A549 (cell line): Measurements from ENCODE around the gene DSP. TPM values are rescaled to one million over a fixed set of nuclear protein-coding genes. Genes with fewer than 3 reads are reported as not detected.

Experiments
- ATAC-seq, 2 experiments: fragments of 200-7000 bp in 1 of 2; fragments of >200 bp in 1 of 2; cut with Nextera tagmentation in 1 of 2; cut with Tn5 transposase in 1 of 2; 3 replicates each; pipeline versions ENCODE4 v1.8.0 to v1.9.1; 2018 to 2020; ENCODE audit warnings: mild to moderate bottlenecking in 1 of 2, moderate library complexity in 1 of 2
- CTCF ChIA-PET: fragments of 300-600 bp; sonication (Branson Sonifier 250); formaldehyde crosslinking; extraction: SDS; loops from one replicate; lab custom pipeline; 2021; ENCODE audit warnings: antibody characterized with exemption, inconsistent platforms; lab: Yijun Ruan, JAX
- POLR2A ChIA-PET: fragments of 350-600 bp; formaldehyde crosslinking; extraction: SDS; loops from one replicate; lab custom pipeline; 2021; ENCODE audit warnings: antibody characterized with exemption, inconsistent platforms; lab: Yijun Ruan, JAX
- DNase-seq, 2 experiments: peaks; one replicate each; pipeline versions ENCODE4 v3.0.0 to v3.0.0-alpha.2; 2011 to 2016; ENCODE audit warnings: low read depth in 1 of 2, low spot score in 1 of 2
- FAIRE-seq: peaks from 2 replicates; lab custom pipeline; 2011; peaks lifted over from hg19 to GRCh38; lab: Jason Lieb, UNC
- H3K27ac ChIP-seq, 2 experiments: fragments of >200 bp; sonication (Bioruptor Twin); formaldehyde crosslinking; 3 replicates each; pipeline ENCODE4 v1.5.1; 2016 to 2017
- H3K4me1 ChIP-seq: fragments of >200 bp; sonication (Bioruptor Twin); formaldehyde crosslinking; 3 replicates; pipeline ENCODE4 v1.6.1; 2016
- H3K4me2 ChIP-seq: fragments of >200 bp; sonication (Bioruptor Twin); formaldehyde crosslinking; 3 replicates; pipeline ENCODE4 v1.6.1; 2016
- H3K4me3 ChIP-seq: fragments of >200 bp; sonication (Bioruptor Twin); formaldehyde crosslinking; 3 replicates; pipeline ENCODE4 v1.5.1; 2016
- H3K9me3 ChIP-seq: fragments of >200 bp; sonication (Bioruptor Twin); formaldehyde crosslinking; 3 replicates; pipeline ENCODE4 v1.6.1; 2016
- BCL3 ChIP-seq: fragments of >200 bp; sonication (Bioruptor Twin); formaldehyde crosslinking; IDR thresholded peaks from 3 replicates; pipeline ENCODE4 v1.6.1; 2016
- BHLHE40 ChIP-seq: IDR thresholded peaks from 2 replicates; pipeline ENCODE4 v1.6.1; 2012; ENCODE audit warnings: low read depth, low read length, inconsistent platforms
- CBX8 ChIP-seq: fragments of 200-600 bp; sonication (generic); IDR thresholded peaks from 2 replicates; pipeline ENCODE4 v1.6.1; 2016
- CHD4 ChIP-seq: fragments of 200-600 bp; sonication (generic); IDR thresholded peaks from 2 replicates; pipeline ENCODE4 v1.6.1; 2016; ENCODE audit warnings: antibody characterized with exemption, mild to moderate bottlenecking, borderline replicate concordance
- EHF ChIP-seq: fragments of 250-450 bp; sonication (Bioruptor Pico); IDR thresholded peaks from 2 replicates; pipeline ENCODE4 v1.5.0; 2020; ENCODE audit warnings: mild to moderate bottlenecking
- ELK1 ChIP-seq: fragments of 150-350 bp; IDR thresholded peaks from 2 replicates; pipeline ENCODE4 v1.6.1; 2014; ENCODE audit warnings: low read depth, mild to moderate bottlenecking, low read length
- FOSB ChIP-seq: fragments of 250-450 bp; sonication (Bioruptor Pico); IDR thresholded peaks from 2 replicates; pipeline ENCODE4 v1.5.0; 2020; ENCODE audit warnings: mild to moderate bottlenecking, moderate library complexity
- FOSL2 ChIP-seq, 2 experiments: fragments of 450-650 bp in 1 of 2; fragments of >200 bp in 1 of 2; sonication (Bioruptor Twin) in 1 of 2; formaldehyde crosslinking; IDR thresholded peaks; 2 replicates each; pipeline versions ENCODE4 v1.5.0 to v1.6.1; 2016 to 2020; ENCODE audit warnings: mild to moderate bottlenecking in 1 of 2, moderate library complexity in 1 of 2
- FOXS1 ChIP-seq: fragments of 250-450 bp; sonication (Bioruptor Pico); IDR thresholded peaks from 2 replicates; pipeline ENCODE4 v1.5.0; 2020; ENCODE audit warnings: mild to moderate bottlenecking, moderate library complexity
- GATA3 ChIP-seq: IDR thresholded peaks from 2 replicates; pipeline ENCODE4 v1.6.1; 2012; ENCODE audit warnings: borderline replicate concordance
- HDAC2 ChIP-seq: fragments of 200-600 bp; sonication (generic); IDR thresholded peaks from 2 replicates; pipeline ENCODE4 v1.6.1; 2016
- HEYL ChIP-seq: fragments of 250-450 bp; sonication (Bioruptor Pico); IDR thresholded peaks from 2 replicates; pipeline ENCODE4 v1.8.0; 2021; ENCODE audit warnings: mild to moderate bottlenecking, moderate library complexity
- HMGXB4 ChIP-seq: fragments of 250-450 bp; sonication (Bioruptor Pico); IDR thresholded peaks from 2 replicates; pipeline ENCODE4 v1.5.0; 2021; ENCODE audit warnings: mild to moderate bottlenecking, moderate library complexity, borderline replicate concordance
- JUN ChIP-seq, 2 experiments: fragments of >200 bp; sonication (Bioruptor Twin); formaldehyde crosslinking; IDR thresholded peaks; 2 replicates in 1 of 2; 3 replicates in 1 of 2; pipeline ENCODE4 v1.6.1; 2016 to 2017
- JUNB ChIP-seq: fragments of >200 bp; sonication (Bioruptor Twin); formaldehyde crosslinking; IDR thresholded peaks from 2 replicates; pipeline ENCODE4 v1.6.1; 2016
- KDM5A ChIP-seq: fragments of 200-600 bp; sonication (generic); IDR thresholded peaks from 2 replicates; pipeline ENCODE4 v1.6.1; 2016; ENCODE audit warnings: antibody characterized with exemption, mild to moderate bottlenecking
- MAFK ChIP-seq: fragments of 450-650 bp; IDR thresholded peaks from 2 replicates; pipeline ENCODE4 v1.6.1; 2014; ENCODE audit not compliant: partially characterized antibody
- NPAS2 ChIP-seq: fragments of 250-450 bp; sonication (Bioruptor Pico); IDR thresholded peaks from 2 replicates; pipeline ENCODE4 v1.8.0; 2022; ENCODE audit warnings: mild to moderate bottlenecking, moderate library complexity, borderline replicate concordance
- NR3C1 ChIP-seq: fragments of >200 bp; sonication (Bioruptor Twin); formaldehyde crosslinking; IDR thresholded peaks from 3 replicates; pipeline ENCODE4 v1.6.1; 2017
- POLR2AphosphoS2 ChIP-seq: conservative IDR thresholded peaks from 2 replicates; pipeline ENCODE4 v1.6.1; 2012; ENCODE audit warnings: low read length, improper control_type of control experiment, inconsistent platforms
- WGBS: methylation state at CpG from one replicate; pipeline ENCODE4 v1.1.6; 2017; ENCODE audit errors: missing lambda C conversion rate; 5-methylcytosine and 5-hydroxymethylcytosine counted together
- polyA plus RNA-seq, 4 experiments: library from polyadenylated mRNA; depleted of rRNA in 3 of 4; stranded (reverse); fragments of >200 nt; fragmentation: RNase III in 1 of 4; extraction: RNeasy Plus Mini Kit Qiagen cat#74134 plus additional on column Dnase treatment in 1 of 4; gene quantifications; 2 replicates in 3 of 4; 3 replicates in 1 of 4; pipeline ENCODE4 v1.2.3, GENCODE V29; 2011 to 2017
- TF ChIP-seq, protein P1 (sequence below): fragments of >200 bp; sonication (Bioruptor Twin); formaldehyde crosslinking; IDR thresholded peaks from 2 replicates; pipeline ENCODE4 v1.6.1; 2016
- TF ChIP-seq, protein P2 (sequence below): IDR thresholded peaks from 2 replicates; pipeline ENCODE4 v1.6.1; 2012; ENCODE audit warnings: low read depth, borderline replicate concordance

Gene DSP
- polyA plus RNA-seq, 2 of the 4 experiments (the other 2 are of a cell fraction), result 15.2 to 34.1 TPM

DNA sequence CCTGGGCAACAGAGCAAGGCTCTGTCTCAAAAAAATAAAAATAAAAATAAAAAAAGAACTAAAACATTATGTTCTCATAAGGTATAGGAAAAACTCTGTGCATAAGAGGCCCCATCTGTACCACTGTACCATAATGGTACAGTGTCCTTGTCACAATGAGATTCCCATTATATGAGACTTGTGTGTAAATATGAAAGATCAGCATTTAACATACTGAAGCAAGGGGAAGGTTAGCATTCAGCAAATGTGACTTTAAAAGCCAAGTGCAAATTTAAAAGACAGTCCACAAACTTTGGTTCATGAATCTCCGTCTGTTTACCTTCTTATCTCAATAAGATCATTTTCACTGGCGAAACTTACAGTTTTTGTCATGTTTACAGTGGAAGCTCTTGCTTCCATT, 16.2 kb downstream of the DSP start:
- CTCF ChIA-PET, result interaction anchor here (0.5 kb wide), 1 partner anchor 92 kb away, joined by 4 read pairs; no protein-coding TSS in a partner anchor
- no peaks in the 10 kb centered on the region for H3K9me3 ChIP-seq
- peak; percentile 48 for TF ChIP-seq MAFK
- no peak for TF ChIP-seq BHLHE40
- DNase-seq, result no peak
- no peaks in the 10 kb centered on the region for H3K4me1 ChIP-seq
- H3K4me3 ChIP-seq, result no peak overlapping the region
- no peak for ATAC-seq
- WGBS, result 83% methylated on average over 2 of the region's 2 CpGs
- H3K27ac ChIP-seq, result no peak overlapping the region
- POLR2A ChIA-PET, result no interaction called here
- no peak for FAIRE-seq
- H3K4me2 ChIP-seq, result no peak overlapping the region

GRCh38 chr6:7558781-7559180, 17.3 kb downstream of the DSP start:
- ATAC-seq (no peak), DNase-seq (no peak), FAIRE-seq (no peak)
- H3K4me3 ChIP-seq, result no peak overlapping the region
- TF ChIP-seq CHD4 (no peak), HEYL (CRISPR knock-in tag) (no peak), HMGXB4 (no peak)
- TF ChIP-seq, protein P1, sequence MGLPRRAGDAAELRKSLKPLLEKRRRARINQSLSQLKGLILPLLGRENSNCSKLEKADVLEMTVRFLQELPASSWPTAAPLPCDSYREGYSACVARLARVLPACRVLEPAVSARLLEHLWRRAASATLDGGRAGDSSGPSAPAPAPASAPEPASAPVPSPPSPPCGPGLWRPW, result no peak
- TF ChIP-seq, protein P2, sequence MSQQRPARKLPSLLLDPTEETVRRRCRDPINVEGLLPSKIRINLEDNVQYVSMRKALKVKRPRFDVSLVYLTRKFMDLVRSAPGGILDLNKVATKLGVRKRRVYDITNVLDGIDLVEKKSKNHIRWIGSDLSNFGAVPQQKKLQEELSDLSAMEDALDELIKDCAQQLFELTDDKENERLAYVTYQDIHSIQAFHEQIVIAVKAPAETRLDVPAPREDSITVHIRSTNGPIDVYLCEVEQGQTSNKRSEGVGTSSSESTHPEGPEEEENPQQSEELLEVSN, result no peak
- no peaks in the 10 kb centered on the region for H3K9me3 ChIP-seq
- CTCF ChIA-PET, result no interaction called here
- H3K4me1 ChIP-seq, result no peaks in the 10 kb centered on the region
- POLR2A ChIA-PET, result no interaction called here
- H3K27ac ChIP-seq, result no peak overlapping the region
- H3K4me2 ChIP-seq, result no peak overlapping the region
- 92% methylated on average over 4 of the region's 4 CpGs for WGBS

DNA sequence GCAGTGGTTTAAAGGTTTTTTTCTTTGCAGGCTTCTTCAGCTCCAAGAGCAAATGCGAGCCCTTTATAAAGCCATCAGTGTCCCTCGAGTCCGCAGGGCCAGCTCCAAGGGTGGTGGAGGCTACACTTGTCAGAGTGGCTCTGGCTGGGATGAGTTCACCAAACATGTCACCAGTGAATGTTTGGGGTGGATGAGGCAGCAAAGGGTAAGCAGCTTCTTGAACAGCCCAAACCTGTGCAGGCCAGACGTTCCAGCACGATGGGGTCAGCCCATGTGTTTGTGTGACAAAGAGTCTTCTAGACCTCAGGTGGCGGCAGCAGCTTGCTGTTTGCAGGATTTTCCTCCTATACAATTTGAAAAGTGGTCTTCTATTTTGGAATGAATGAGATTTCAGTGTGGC, 17.7 kb downstream of the DSP start:
- 96% methylated on average over 6 of the region's 6 CpGs for WGBS
- Histone ChIP-seq H3K4me1 (no peaks in the 10 kb centered on the region), H3K4me3 (no peak overlapping the region), H3K4me2 (no peak overlapping the region), H3K27ac (no peak overlapping the region), H3K9me3 (no peaks in the 10 kb centered on the region)
- TF ChIP-seq JUNB, result no peak
- no peak for TF ChIP-seq POLR2AphosphoS2
- no peak for TF ChIP-seq BCL3
- TF ChIP-seq CBX8, result no peak
- TF ChIP-seq HEYL (CRISPR knock-in tag), result no peak
- no peak for TF ChIP-seq KDM5A
- no peak for TF ChIP-seq FOXS1 (CRISPR knock-in tag)
- TF ChIP-seq NPAS2 (CRISPR knock-in tag), result no peak
- no peak for TF ChIP-seq EHF
- no peak for TF ChIP-seq FOSB
- TF ChIP-seq JUN (IDR thresholded peaks at IDR 0.05), result no peak
- no peak for TF ChIP-seq ELK1
- TF ChIP-seq FOSL2 (IDR thresholded peaks at IDR 0.05), result no peak
- no peak for TF ChIP-seq FOSL2 (CRISPR knock-in tag; IDR thresholded peaks at IDR 0.05)
- no peak for TF ChIP-seq NR3C1
- TF ChIP-seq HDAC2, result no peak
- no peak for TF ChIP-seq CHD4
- no peak for TF ChIP-seq GATA3
- POLR2A ChIA-PET, result no interaction called here
- ATAC-seq (no peak), DNase-seq (no peak), FAIRE-seq (no peak)
- CTCF ChIA-PET, result no interaction called here
